GM13976 (cell line): ENCODE data around the gene DNPH1.

Experiments used
- DNase-seq: peaks from one replicate; pipeline ENCODE4 v3.0.0; 2012; ENCODE audit warnings: low spot score
- CTCF ChIP-seq: IDR thresholded peaks from 2 replicates; pipeline ENCODE4 v1.5.1; 2012; ENCODE audit warnings: borderline replicate concordance, mild to moderate bottlenecking; ENCODE audit not compliant: insufficient read depth; ENCODE audit errors: extremely low read depth, missing control alignments, control extremely low read depth
- in situ Hi-C: fragments of 300-500 bp; cut with MboI; formaldehyde crosslinking; loops from one replicate; pipeline ENCODE4 v1.12.0; 2022; ENCODE audit warnings: low sequenced_read_pairs, mixed read lengths, inconsistent platforms; ENCODE audit not compliant: unreplicated experiment

Gene DNPH1

GRCh38 chr6:43271103-43271815 lies 42.0 kb upstream of the DNPH1 start:
- in situ Hi-C loops: loop anchor here (25.0 kb wide), 1 partner anchor 216 kb away; the partner anchor contains the start of gene TJAP1
- no peak for TF ChIP-seq CTCF
- DNase-seq: no peak

GRCh38 chr6:43269273-43270007 lies 40.2 kb upstream of the DNPH1 start:
- no peak for TF ChIP-seq CTCF
- DNase-seq: peak; percentile 62
- in situ Hi-C loops: loop anchor here (25.0 kb wide), 1 partner anchor 218 kb away; the partner anchor contains the start of gene TJAP1

- in situ Hi-C loops: loop anchor here (25.0 kb wide), 1 partner anchor 218 kb away; the partner anchor contains the start of gene TJAP1
- no peak for TF ChIP-seq CTCF
- no peak for DNase-seq
These were observed 39.5 kb upstream of the DNPH1 start for GRCh38 chr6:43268782-43269272.

GRCh38 chr6:43268355-43268700 lies 39.0 kb upstream of the DNPH1 start:
- in situ Hi-C loops: loop anchor here (25.0 kb wide), 1 partner anchor 219 kb away; the partner anchor contains the start of gene TJAP1
- no peak for DNase-seq
- no peak for TF ChIP-seq CTCF

- no peak for DNase-seq
- TF ChIP-seq CTCF: no peak
- in situ Hi-C loops: loop anchor here (25.0 kb wide), 1 partner anchor 220 kb away; the partner anchor contains the start of gene TJAP1
These were observed 38.5 kb upstream of the DNPH1 start for GRCh38 chr6:43267619-43268354.

GRCh38 chr6:43265564-43265963 lies 36.3 kb upstream of the DNPH1 start:
- in situ Hi-C loops: loop anchor here (25.0 kb wide), 1 partner anchor 222 kb away; the partner anchor contains the start of gene TJAP1
- TF ChIP-seq CTCF: no peak
- no peak for DNase-seq
